NCI-H1105 treated with DMSO at 0.1 percent for 48 hours (cell line): ENCODE measurements around the gene GMNC.

Experiments
- DNase-seq: peaks from one replicate; lab custom pipeline; 2025; lab: John Stamatoyannopoulos, UW

GMNC gene

GRCh38 chr3:190848870-190849269 lies 13.6 kb downstream of the GMNC start:
- DNase-seq: no peak

GRCh38 chr3:190847436-190847835 lies 15.1 kb downstream of the GMNC start:
- no peak for DNase-seq

- DNase-seq: no peak
Measured at GRCh38 chr3:190840146-190840545, 22.3 kb downstream of the GMNC start.

- DNase-seq: no peak
Measured at GRCh38 chr3:190831225-190831624, 31.3 kb downstream of the GMNC start.

- no peak for DNase-seq
Measured at GRCh38 chr3:190830031-190830430, 32.5 kb downstream of the GMNC start.

- no peak for DNase-seq
Measured at GRCh38 chr3:190826018-190826417, 36.5 kb downstream of the GMNC start.

GRCh38 chr3:190825386-190826016 lies 37.0 kb downstream of the GMNC start:
- DNase-seq: no peak

GRCh38 chr3:190811775-190812480 lies 50.6 kb downstream of the GMNC start:
- DNase-seq: peak; percentile 85

GRCh38 chr3:190810957-190811356 lies 51.5 kb downstream of the GMNC start:
- DNase-seq: no peak

GRCh38 chr3:190809351-190809750 lies 53.1 kb downstream of the GMNC start:
- no peak for DNase-seq

- peak; percentile 91 for DNase-seq
Measured at GRCh38 chr3:190807719-190808375, 54.6 kb downstream of the GMNC start.
